Dermis microvascular lymphatic vessel endothelial cell (primary cell): ENCODE measurements around the gene ACTL9. TPM values are rescaled to one million over a fixed set of nuclear protein-coding genes. Genes with fewer than 3 reads are reported as not detected.

Experiments
- total RNA-seq: library from RNA; depleted of rRNA; stranded (reverse); fragments of >200 nt; gene quantifications from 2 replicates; pipeline ENCODE4 v1.2.1, GENCODE V29; 2014

Gene ACTL9
- total RNA-seq, 1 donor from 2014 or later: not detected

Other genes starting within 250 kb of the ACTL9 start
- gene PRAM1, start 196.2 kb downstream of the ACTL9 start, total RNA-seq: not detected in 2 replicates
- gene ZNF414, start 184.6 kb downstream of the ACTL9 start, total RNA-seq: 3.3 and 5.8 TPM in 2 replicates
- 0.13 and 0.38 TPM in 2 replicates for gene MYO1F, start 121.4 kb downstream of the ACTL9 start, total RNA-seq
- gene ADAMTS10, start 88.1 kb downstream of the ACTL9 start, total RNA-seq: 4.2 and 13.0 TPM in 2 replicates
- gene NFILZ, start 68.2 kb downstream of the ACTL9 start, total RNA-seq: not detected in 2 replicates
- not detected in 2 replicates for gene OR2Z1, start 22.8 kb upstream of the ACTL9 start, total RNA-seq
- gene ZNF558, start 133.5 kb upstream of the ACTL9 start, total RNA-seq: 0.90 and 4.8 TPM in 2 replicates
- not detected in 2 replicates for gene MBD3L1, start 133.6 kb upstream of the ACTL9 start, total RNA-seq